Fibroblast of skin of left biceps (primary cell): ENCODE measurements around the gene TAF1D.

Experiments used
- DNase-seq, 2 experiments: peaks; one replicate each; pipeline ENCODE4 v3.0.0-alpha.2; 2013; ENCODE audit warnings: low read depth in 2 of 2

Gene TAF1D

GRCh38 chr11:93724089-93724488 is 17.2 kb downstream of the TAF1D start:
- DNase-seq = no peak

- no peak for DNase-seq
Observed at GRCh38 chr11:93720522-93720921, 20.8 kb downstream of the TAF1D start.

GRCh38 chr11:93719310-93719709 is 22.0 kb downstream of the TAF1D start:
- no peak for DNase-seq

GRCh38 chr11:93718057-93718563 is 23.2 kb downstream of the TAF1D start:
- DNase-seq = no peak

- DNase-seq = no peak
Observed at GRCh38 chr11:93717501-93717900, 23.8 kb downstream of the TAF1D start.

- DNase-seq = no peak
Observed at GRCh38 chr11:93715797-93716396, 25.4 kb downstream of the TAF1D start.

GRCh38 chr11:93712678-93713077 is 28.6 kb downstream of the TAF1D start:
- no peak for DNase-seq

GRCh38 chr11:93710239-93710638 is 31.1 kb downstream of the TAF1D start:
- DNase-seq = no peak

- no peak for DNase-seq
Observed at GRCh38 chr11:93704237-93704636, 37.1 kb downstream of the TAF1D start.

- no peak for DNase-seq
Observed at GRCh38 chr11:93700830-93701229, 40.5 kb downstream of the TAF1D start.

- DNase-seq = no peak
Observed at GRCh38 chr11:93697611-93698010, 43.7 kb downstream of the TAF1D start.

- no peak for DNase-seq
Observed at GRCh38 chr11:93694557-93694956, 46.7 kb downstream of the TAF1D start.

GRCh38 chr11:93694109-93694508 is 47.2 kb downstream of the TAF1D start:
- no peak for DNase-seq

- DNase-seq = no peak
Observed at GRCh38 chr11:93689240-93689639, 52.1 kb downstream of the TAF1D start.

GRCh38 chr11:93686812-93687211 is 54.5 kb downstream of the TAF1D start:
- DNase-seq = peak; percentile 9

- DNase-seq = no peak
Observed at GRCh38 chr11:93686226-93686625, 55.1 kb downstream of the TAF1D start.
